ENCODE data around the gene HS3ST4. TPM values are rescaled to one million over a fixed set of nuclear protein-coding genes. Genes with fewer than 3 reads are reported as not detected.
"Not testable (repeated sequence)": the region's sequence is repeated elsewhere in the genome, so short reads cannot be mapped to it uniquely, and the experiment has no call there.

The HS3ST4 gene
- total and polyA plus RNA-seq, 8 donors = 0.58 to 1.7 (median 0.81) TPM; not detected in 3

GRCh38 chr16:25751230-25751835 is 59.6 kb downstream of the HS3ST4 start:
- no peak for TF ChIP-seq POLR2A (IDR thresholded peaks at IDR 0.05)
- no peak for TF ChIP-seq POLR2AphosphoS5 (IDR thresholded peaks at IDR 0.05)
- no peak for TF ChIP-seq CTCF (IDR thresholded peaks at IDR 0.05)
- TF ChIP-seq EP300 (IDR thresholded peaks at IDR 0.05) = no peak
- H3K4me1 ChIP-seq = no peaks in the 10 kb centered on the region
- no peak overlapping the region for H3K4me3 ChIP-seq
- DNase-seq = no peak
- H3K36me3 ChIP-seq = no peaks in the 10 kb centered on the region
- intact Hi-C loops (cut with DNase I; ENCODE audit: low total_unique reads) = no loop called here
- H3K27me3 ChIP-seq = no peaks in the 10 kb centered on the region
- no peak overlapping the region for H3K27ac ChIP-seq
- WGBS, 5 donors = 63 to 82% (median 79%) methylated on average over 5 of the region's 5 CpGs
- peaks cover 0 to 9% (median 4%) of the 10 kb centered on the region in 4 donors for H3K9me3 ChIP-seq

- intact Hi-C loops (cut with DNase I; ENCODE audit: low total_unique reads) = no loop called here
- 89 to 99% (median 95%) methylated on average over 2 of the region's 2 CpGs for WGBS, 5 donors
These were observed 72.7 kb downstream of the HS3ST4 start for GRCh38 chr16:25764466-25764865.

GRCh38 chr16:25771216-25771615 is 79.5 kb downstream of the HS3ST4 start:
- Histone ChIP-seq H3K36me3 (no peaks in the 10 kb centered on the region), H3K4me1 (no peaks in the 10 kb centered on the region), H3K27ac (no peak overlapping the region), H3K27me3 (no peaks in the 10 kb centered on the region), H3K9me3 (no peaks in the 10 kb centered on the region), H3K4me3 (no peak overlapping the region)
- no peak for DNase-seq
- TF ChIP-seq POLR2A (IDR thresholded peaks at IDR 0.05) (no peak), POLR2AphosphoS5 (IDR thresholded peaks at IDR 0.05) (no peak), EP300 (IDR thresholded peaks at IDR 0.05) (no peak), CTCF (IDR thresholded peaks at IDR 0.05) (no peak)
- intact Hi-C loops (cut with DNase I; ENCODE audit: low total_unique reads) = no loop called here
- WGBS, 5 donors = 75 to 88% (median 79%) methylated on average over 1 of the region's 1 CpG

More at GRCh38 chr16:25764466-25764865, 72.7 kb downstream of the HS3ST4 start:
- H3K4me3 ChIP-seq = no peak overlapping the region
- DNase-seq = no peak
- H3K27ac ChIP-seq = no peak overlapping the region
- TF ChIP-seq POLR2A (IDR thresholded peaks at IDR 0.05) (no peak), EP300 (IDR thresholded peaks at IDR 0.05) (no peak), POLR2AphosphoS5 (IDR thresholded peaks at IDR 0.05) (no peak), CTCF (IDR thresholded peaks at IDR 0.05) (no peak)
- no peaks in the 10 kb centered on the region for H3K27me3 ChIP-seq
- H3K4me1 ChIP-seq = no peaks in the 10 kb centered on the region
- no peaks in the 10 kb centered on the region for H3K9me3 ChIP-seq
- H3K36me3 ChIP-seq = no peaks in the 10 kb centered on the region

GRCh38 chr16:25771812-25772568 is 80.2 kb downstream of the HS3ST4 start:
- Histone ChIP-seq H3K4me3 (no peak overlapping the region), H3K36me3 (no peaks in the 10 kb centered on the region), H3K9me3 (no peaks in the 10 kb centered on the region), H3K4me1 (no peaks in the 10 kb centered on the region), H3K27ac (no peak overlapping the region), H3K27me3 (no peaks in the 10 kb centered on the region)
- intact Hi-C loops (cut with DNase I; ENCODE audit: low total_unique reads) = no loop called here
- DNase-seq = no peak
- WGBS, 5 donors = 49 to 57% (median 53%) methylated on average over 5 of the region's 5 CpGs
- TF ChIP-seq POLR2A (IDR thresholded peaks at IDR 0.05) = no peak
- TF ChIP-seq EP300 (IDR thresholded peaks at IDR 0.05) = no peak
- TF ChIP-seq CTCF (IDR thresholded peaks at IDR 0.05) = no peak
- no peak for TF ChIP-seq POLR2AphosphoS5 (IDR thresholded peaks at IDR 0.05)

GRCh38 chr16:25776214-25776613 is 84.5 kb downstream of the HS3ST4 start:
- H3K36me3 ChIP-seq; intact Hi-C loops (cut with DNase I; ENCODE audit: low total_unique reads): not testable (repeated sequence)
- WGBS, 5 donors = 90 to 95% (median 93%) methylated on average over 2 of the region's 2 CpGs

More at GRCh38 chr16:25776214-25776613, 84.5 kb downstream of the HS3ST4 start:
- H3K4me3 ChIP-seq, H3K4me1 ChIP-seq, H3K27me3 ChIP-seq, DNase-seq, H3K9me3 ChIP-seq, H3K27ac ChIP-seq: not testable (repeated sequence)

Data from stomach (tissue), 9 donors.